HG03439 (cell line): ENCODE results near the gene ISOC2.
"Not testable (repeated sequence)": the region's sequence is repeated elsewhere in the genome, so short reads cannot be mapped to it uniquely, and the experiment has no call there.

ENCODE experiments used
- ATAC-seq: cut with Tn5 transposase; IDR thresholded peaks from one replicate; pipeline ENCODE4 v1.9.1; 2021; ENCODE audit warnings: mild to moderate bottlenecking, moderate library complexity; ENCODE audit not compliant: unreplicated experiment

ISOC2 gene

GRCh38 chr19:55460670-55461258, 678 bp downstream of the ISOC2 start:
- no peak for ATAC-seq

GRCh38 chr19:55459950-55460657, 1.3 kb downstream of the ISOC2 start:
- ATAC-seq: no peak

GRCh38 chr19:55459551-55459949, 1.9 kb downstream of the ISOC2 start:
- ATAC-seq: no peak

DNA sequence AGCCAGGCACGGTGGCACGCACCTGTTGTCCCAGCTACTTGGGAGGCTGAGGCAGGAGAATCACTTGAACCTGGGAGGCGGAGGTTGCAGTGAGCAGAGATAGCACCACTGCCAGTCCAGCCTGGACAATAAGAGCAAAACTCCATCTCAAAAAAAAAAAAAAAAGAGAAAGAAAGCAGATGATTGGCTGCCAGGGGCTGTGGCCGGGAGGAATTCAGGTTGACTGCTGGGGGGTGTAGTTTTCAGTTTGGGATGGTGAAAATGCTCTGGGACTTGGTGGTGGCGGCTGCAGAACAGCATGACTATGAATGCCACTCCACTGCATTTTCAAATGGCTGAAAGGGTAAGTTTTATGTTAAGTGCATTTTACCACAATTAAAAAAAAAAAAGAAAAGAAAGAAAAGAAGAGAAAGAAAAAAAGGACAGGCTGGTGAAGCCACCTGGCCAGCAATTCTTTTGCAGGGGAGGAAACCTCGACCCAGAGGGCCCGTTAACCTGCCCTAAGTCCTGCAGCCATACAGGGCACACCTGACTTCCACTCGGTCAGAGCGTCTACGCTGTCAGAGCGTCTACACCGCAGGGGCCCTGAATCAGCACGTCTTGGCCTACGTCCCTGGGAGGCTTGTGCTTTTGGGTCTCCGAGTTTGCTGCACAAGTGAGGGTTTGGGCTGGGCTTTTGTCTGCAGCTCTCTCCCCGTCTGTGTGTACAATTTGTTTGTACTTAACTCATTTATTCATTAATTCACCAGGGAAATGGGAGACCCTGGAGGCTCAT, 3.6 kb downstream of the ISOC2 start:
- ATAC-seq: no peak

- no peak for ATAC-seq
Measured at GRCh38 chr19:55456347-55456746, 5.1 kb downstream of the ISOC2 start.

DNA sequence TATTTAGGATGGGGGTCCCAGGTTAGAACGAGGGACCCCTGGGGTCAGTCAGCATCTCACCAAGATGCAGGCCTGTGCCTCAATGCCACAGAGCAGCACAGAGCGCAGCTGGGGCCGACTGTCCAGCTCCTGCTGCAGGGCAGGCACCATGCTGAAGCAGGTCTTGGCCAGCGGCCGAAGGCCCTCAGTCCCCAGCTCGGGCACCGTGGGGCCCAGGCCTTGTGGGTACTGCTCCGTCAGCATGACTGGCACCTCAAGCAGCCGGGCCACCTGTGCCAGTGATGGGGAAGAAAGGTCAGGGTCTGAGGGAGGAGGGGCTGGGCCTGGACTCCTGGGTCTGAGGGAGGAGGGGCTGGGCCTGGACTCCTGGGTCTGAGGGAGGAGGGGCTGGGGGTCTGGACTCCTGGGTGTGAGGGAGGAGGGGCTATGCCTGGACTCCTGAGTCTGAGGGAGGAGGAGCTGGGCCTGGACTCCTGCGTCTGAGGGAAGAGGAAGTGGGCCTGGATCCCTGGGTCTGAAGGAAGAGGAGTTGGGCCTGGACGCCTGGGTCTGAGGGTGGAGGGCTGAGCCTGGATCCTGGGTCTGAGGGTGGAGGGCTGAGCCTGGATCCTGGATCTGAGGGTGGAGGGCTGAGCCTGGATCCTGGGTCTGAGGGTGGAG, 5.7 kb downstream of the ISOC2 start:
- no peak for ATAC-seq

DNA sequence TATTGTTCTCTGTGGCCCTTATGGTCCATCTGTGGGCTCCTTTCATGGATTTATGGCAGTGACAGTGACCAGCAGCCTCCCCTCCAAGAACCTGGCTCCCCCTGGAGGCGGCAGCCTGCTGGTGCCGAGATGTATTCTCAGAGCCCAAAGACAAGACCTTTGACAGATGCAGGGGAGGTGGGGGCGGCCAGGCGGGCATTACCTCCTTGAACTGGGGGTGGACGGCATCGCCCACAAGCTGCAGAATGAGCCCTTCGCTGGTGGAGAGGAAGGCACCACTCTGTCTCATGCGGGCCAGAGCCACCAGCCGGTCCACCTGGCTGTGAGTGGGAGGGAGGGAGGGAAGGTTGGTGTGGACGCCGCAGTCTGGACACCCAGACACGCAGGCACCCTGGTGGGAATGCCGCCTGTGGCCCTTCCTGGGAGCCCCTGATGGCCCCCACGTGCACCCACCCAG, 6.6 kb downstream of the ISOC2 start:
- ATAC-seq: no peak

- no peak for ATAC-seq
Measured at GRCh38 chr19:55453511-55454260, 7.8 kb downstream of the ISOC2 start.

- no peak for ATAC-seq
Measured at GRCh38 chr19:55452749-55453346, 8.6 kb downstream of the ISOC2 start.

GRCh38 chr19:55451965-55452748, 9.3 kb downstream of the ISOC2 start:
- no peak for ATAC-seq

GRCh38 chr19:55451163-55451964, 10.1 kb downstream of the ISOC2 start:
- ATAC-seq: no peak

DNA sequence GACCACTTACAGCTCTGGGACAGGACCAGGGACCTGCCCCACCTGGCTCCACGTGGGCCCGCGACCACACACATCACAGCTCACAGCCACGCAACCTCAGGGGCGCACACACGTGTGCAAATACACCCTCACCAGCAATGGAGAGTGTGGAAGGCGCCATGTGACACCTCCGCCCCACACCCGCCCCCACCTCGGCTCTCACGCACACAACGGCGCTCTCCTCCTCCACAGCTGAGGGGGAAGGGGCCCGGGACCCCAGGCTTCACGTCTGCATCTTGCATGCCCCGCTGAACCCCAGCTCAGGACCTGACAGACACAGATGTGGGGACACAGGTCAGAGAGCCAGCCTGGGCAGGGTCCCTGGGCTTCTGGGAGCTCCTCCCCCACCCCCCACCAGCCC, 12.0 kb downstream of the ISOC2 start:
- no peak for ATAC-seq

- ATAC-seq: not testable (repeated sequence)
Measured at GRCh38 chr19:55448175-55448490, 13.3 kb downstream of the ISOC2 start.

GRCh38 chr19:55447421-55448174, 13.8 kb downstream of the ISOC2 start:
- ATAC-seq: no peak

DNA sequence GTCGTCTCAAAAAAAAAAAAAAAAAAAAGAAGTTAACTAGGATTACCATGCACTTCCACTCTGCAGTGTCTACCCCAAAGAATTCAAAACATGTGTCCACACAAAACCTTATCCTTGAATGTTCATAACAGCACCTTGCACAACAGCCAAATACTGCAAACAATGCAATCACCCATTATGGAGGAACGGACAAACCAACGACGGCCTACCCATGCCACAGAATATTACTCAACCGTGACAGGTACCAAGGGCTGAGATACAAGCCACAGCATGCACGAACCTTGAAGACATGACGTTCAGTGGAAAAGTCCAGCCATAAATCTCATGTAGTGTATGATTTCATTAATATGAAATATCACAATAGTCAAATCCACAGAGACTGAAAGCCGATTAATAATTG, 15.4 kb downstream of the ISOC2 start:
- no peak for ATAC-seq

DNA sequence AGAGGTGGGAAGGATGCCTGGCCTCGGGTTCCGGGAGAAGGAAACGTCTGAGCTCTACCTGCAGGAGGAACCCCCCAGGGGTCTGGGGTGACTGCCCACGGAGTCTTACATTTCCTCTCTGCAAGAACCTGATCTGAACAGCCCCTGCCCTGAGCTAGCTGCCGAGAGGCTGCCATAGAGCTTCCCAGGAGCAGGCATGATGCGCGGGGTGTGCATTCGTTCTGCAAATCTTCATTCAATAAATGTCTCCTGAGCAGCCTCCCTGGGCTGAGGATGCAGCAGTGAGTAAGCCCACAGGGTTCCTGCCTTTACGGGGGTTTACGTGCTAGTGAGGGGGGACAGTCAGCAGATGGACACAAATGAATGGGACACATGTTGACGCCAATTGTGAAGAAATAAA, 16.8 kb downstream of the ISOC2 start:
- ATAC-seq: no peak

DNA sequence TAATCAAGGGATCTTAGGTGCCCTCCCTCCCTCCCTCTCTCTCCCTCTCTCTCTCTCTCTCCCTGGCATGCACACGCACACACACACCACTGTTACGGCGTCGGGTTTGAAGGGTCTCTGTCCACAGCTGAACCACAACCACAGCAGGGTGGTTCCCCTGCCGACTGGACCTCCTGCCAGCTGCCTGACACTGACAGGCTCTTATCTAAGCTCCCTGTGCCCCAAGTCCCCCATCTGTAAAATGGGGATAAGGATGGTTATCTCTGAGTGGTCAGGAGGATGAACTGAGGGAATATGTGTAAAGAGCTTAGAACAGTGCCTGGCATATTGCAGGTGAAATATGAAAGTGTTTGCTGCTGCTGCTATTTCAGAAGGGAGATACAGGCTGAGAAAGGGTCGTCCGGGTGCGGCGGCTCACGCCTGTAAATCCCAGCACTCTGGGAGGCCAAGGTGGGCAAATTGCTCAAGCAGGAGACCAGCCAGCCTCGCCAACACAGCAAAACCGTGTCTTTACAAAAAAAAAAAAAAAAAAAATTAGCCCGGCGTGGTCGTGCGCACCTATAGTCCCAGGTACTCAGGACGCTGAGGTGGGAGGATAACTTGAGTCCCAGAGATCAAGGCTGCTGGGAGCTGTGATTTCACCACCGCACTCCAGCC, 17.5 kb downstream of the ISOC2 start:
- no peak for ATAC-seq
